Tibial nerve (tissue), 4 donors: ENCODE measurements around the gene NME5. TPM values are rescaled to one million over a fixed set of nuclear protein-coding genes. Genes with fewer than 3 reads are reported as not detected.

Experiments used
- DNase-seq, 2 donors: peaks; one replicate each; pipeline ENCODE4 v3.0.0-alpha.2; 2019; ENCODE audit warnings: low spot score in 2 of 2
- H3K27ac ChIP-seq, 4 donors: fragments of 200-600 bp; sonication (generic) in 3 of 4; one replicate each; pipeline ENCODE4 v1.5.1; 2017 to 2019; ENCODE audit warnings: mild to moderate bottlenecking in 1 of 4
- H3K27me3 ChIP-seq, 2 donors: fragments of 200-600 bp; sonication (generic) in 1 of 2; one replicate each; pipeline versions ENCODE4 v1.5.1 to v1.6.0; 2017 to 2019
- H3K36me3 ChIP-seq, 3 donors: fragments of 200-600 bp; sonication (generic); one replicate each; pipeline ENCODE4 v1.5.1; 2018 to 2019
- H3K4me1 ChIP-seq, 4 donors: fragments of 200-600 bp; sonication (generic) in 3 of 4; one replicate each; pipeline ENCODE4 v1.5.1; 2017 to 2019
- H3K4me3 ChIP-seq, 4 donors: fragments of 200-600 bp; sonication (generic) in 3 of 4; one replicate each; pipeline ENCODE4 v1.5.1; 2017 to 2019; ENCODE audit warnings: mild to moderate bottlenecking in 1 of 4, moderate library complexity in 1 of 4
- H3K9me3 ChIP-seq, 4 donors: fragments of 200-600 bp; sonication (generic) in 3 of 4; one replicate each; pipeline ENCODE4 v1.5.1; 2017 to 2019
- EP300 ChIP-seq, 2 donors: sonication (generic); formaldehyde crosslinking; IDR thresholded peaks; one replicate each; pipeline ENCODE4 v1.6.1; 2017; ENCODE audit warnings: antibody characterized with exemption in 2 of 2, mild to moderate bottlenecking in 1 of 2
- POLR2A ChIP-seq, 2 donors: fragments of 450-650 bp; IDR thresholded peaks; one replicate each; pipeline ENCODE4 v1.6.1; 2017; ENCODE audit warnings: antibody characterized with exemption in 2 of 2, mild to moderate bottlenecking in 2 of 2, moderate library complexity in 2 of 2
- whole genome bisulfite sequencing, 2 donors: methylation state at CpG; one replicate each; pipeline ENCODE4 v1.1.5; 2018; 5-methylcytosine and 5-hydroxymethylcytosine counted together
- total RNA-seq, 4 donors: library from RNA; depleted of rRNA; stranded (reverse); fragments of >200 nt; gene quantifications; one replicate each; pipeline ENCODE4 v1.1.0, GENCODE V29; 2016
- TF ChIP-seq, protein P1 (sequence below), 5 experiments: fragments of 200-600 bp in 3 of 5; fragments of 450-650 bp in 2 of 5; sonication (generic) in 3 of 5; IDR thresholded peaks; one replicate each; pipeline ENCODE4 v1.5.1; 2016 to 2019; ENCODE audit warnings: antibody characterized with exemption in 5 of 5, mild to moderate bottlenecking in 3 of 5, moderate library complexity in 2 of 5

Gene NME5
- total RNA-seq, 4 donors from 2014 or later, result 1.7 to 5.0 (median 2.7) TPM; not detected in 1

DNA sequence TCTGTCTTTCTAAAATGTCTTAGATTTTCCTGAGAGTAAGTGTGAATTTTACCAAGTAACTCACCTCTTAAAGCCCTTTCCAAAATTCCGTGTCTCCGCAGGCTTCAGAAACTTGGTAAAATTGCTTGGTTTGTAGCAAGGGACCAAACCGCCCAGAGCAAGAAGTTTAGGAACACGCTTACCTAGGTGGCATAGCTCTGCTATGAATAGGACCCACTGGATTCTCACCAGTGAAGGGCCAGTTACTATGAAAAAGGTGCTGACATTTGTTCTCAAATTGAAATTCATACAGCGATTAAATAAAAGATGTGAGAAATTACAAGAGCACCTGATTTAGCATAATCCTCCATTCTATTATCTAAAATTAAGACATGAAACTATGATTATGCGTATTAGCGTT lies 6.7 kb downstream of the NME5 start:
- Histone ChIP-seq H3K27me3 (no peaks in the 10 kb centered on the region), H3K27ac (no peak overlapping the region), H3K36me3 (no peaks in the 10 kb centered on the region), H3K9me3 (no peaks in the 10 kb centered on the region), H3K4me1 (peaks cover 0 to 7% (median 0%) of the 10 kb centered on the region in 4 donors), H3K4me3 (no peak overlapping the region)
- 91 to 92% methylated on average over 7 of the region's 7 CpGs for WGBS, 2 donors
- TF ChIP-seq POLR2A (IDR thresholded peaks at IDR 0.05) (no peak), EP300 (IDR thresholded peaks at IDR 0.05) (no peak)
- TF ChIP-seq, protein P1, sequence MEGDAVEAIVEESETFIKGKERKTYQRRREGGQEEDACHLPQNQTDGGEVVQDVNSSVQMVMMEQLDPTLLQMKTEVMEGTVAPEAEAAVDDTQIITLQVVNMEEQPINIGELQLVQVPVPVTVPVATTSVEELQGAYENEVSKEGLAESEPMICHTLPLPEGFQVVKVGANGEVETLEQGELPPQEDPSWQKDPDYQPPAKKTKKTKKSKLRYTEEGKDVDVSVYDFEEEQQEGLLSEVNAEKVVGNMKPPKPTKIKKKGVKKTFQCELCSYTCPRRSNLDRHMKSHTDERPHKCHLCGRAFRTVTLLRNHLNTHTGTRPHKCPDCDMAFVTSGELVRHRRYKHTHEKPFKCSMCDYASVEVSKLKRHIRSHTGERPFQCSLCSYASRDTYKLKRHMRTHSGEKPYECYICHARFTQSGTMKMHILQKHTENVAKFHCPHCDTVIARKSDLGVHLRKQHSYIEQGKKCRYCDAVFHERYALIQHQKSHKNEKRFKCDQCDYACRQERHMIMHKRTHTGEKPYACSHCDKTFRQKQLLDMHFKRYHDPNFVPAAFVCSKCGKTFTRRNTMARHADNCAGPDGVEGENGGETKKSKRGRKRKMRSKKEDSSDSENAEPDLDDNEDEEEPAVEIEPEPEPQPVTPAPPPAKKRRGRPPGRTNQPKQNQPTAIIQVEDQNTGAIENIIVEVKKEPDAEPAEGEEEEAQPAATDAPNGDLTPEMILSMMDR (IDR thresholded peaks at IDR 0.05), result no peak
- DNase-seq, result no peak

DNA sequence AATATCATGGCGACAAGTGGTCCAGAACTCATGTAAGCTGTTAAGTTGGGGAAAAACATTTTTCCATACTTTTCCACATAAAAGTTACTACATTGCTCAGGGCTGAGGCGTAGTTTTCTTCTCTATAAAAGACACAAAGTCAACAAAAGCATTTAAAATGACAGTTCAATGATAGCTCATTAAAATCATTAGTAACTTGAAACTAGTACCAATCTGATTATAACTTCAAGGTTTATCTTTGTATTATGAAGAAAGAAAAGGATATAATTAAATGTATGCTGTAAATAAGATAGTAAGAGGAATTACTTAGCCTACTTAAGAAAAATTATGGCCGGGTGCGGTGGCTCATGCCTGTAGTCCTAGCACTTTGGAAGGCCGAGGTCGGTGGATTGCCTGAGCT lies 9.9 kb downstream of the NME5 start:
- Histone ChIP-seq H3K4me3 (no peak overlapping the region), H3K36me3 (no peaks in the 10 kb centered on the region), H3K27ac (no peak overlapping the region), H3K9me3 (no peaks in the 10 kb centered on the region), H3K4me1 (peaks cover 0 to 7% (median 0%) of the 10 kb centered on the region in 4 donors), H3K27me3 (no peaks in the 10 kb centered on the region)
- WGBS, 2 donors, result 88 to 91% methylated on average over 6 of the region's 6 CpGs
- no peak for TF ChIP-seq EP300 (IDR thresholded peaks at IDR 0.05)
- TF ChIP-seq, protein P1 (IDR thresholded peaks at IDR 0.05), result no peak
- TF ChIP-seq POLR2A (IDR thresholded peaks at IDR 0.05), result no peak
- no peak for DNase-seq

DNA sequence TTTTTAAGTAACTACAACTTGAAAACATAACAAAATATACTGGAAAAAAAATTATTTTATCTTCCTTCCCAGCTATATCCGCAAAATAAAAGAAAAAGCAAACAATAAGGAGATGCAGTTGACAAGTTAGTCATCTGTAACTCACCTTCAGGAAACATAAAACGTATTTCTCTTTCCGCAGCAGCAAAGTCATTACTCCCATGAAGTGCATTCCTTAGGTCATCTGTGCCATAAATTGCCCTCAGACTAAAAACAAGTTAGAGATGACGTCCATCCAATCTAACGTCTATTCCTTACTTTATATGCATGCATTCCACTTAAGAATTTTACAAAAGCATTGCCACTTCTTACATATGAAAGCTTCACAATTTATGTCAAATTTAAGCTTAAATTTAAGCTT lies 10.9 kb downstream of the NME5 start:
- H3K4me3 ChIP-seq, result no peak overlapping the region
- H3K9me3 ChIP-seq, result no peaks in the 10 kb centered on the region
- TF ChIP-seq POLR2A (IDR thresholded peaks at IDR 0.05), result no peak
- TF ChIP-seq, protein P1 (IDR thresholded peaks at IDR 0.05), result no peak
- no peak for TF ChIP-seq EP300 (IDR thresholded peaks at IDR 0.05)
- H3K27ac ChIP-seq, result no peak overlapping the region
- DNase-seq, result no peak
- H3K36me3 ChIP-seq, result no peaks in the 10 kb centered on the region
- peaks cover 0 to 7% (median 0%) of the 10 kb centered on the region in 4 donors for H3K4me1 ChIP-seq
- no peaks in the 10 kb centered on the region for H3K27me3 ChIP-seq
- 40 to 48% methylated on average over 5 of the region's 5 CpGs for WGBS, 2 donors

DNA sequence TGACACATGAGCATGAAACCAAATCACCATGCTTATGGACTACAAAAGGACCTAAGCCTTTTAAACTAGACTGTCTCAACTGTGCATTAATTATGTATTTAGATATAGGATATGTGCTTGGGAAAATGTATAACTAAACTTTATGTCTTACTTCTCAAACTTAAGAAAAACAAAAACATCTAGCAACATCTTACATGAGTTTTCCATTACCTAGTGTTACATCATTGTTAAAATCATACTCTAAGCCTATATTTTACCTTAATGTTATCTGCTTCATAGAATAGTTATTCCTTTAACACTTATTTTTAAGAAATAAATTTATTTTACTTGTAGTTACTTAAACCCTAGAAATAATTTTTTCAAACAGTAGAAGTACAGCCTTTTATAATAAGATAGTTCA lies 24.0 kb downstream of the NME5 start:
- DNase-seq, result no peak
- Histone ChIP-seq H3K27ac (no peak overlapping the region), H3K36me3 (no peaks in the 10 kb centered on the region), H3K9me3 (no peaks in the 10 kb centered on the region), H3K27me3 (peaks cover 0 to 4% of the 10 kb centered on the region in 2 donors), H3K4me3 (no peak overlapping the region), H3K4me1 (no peaks in the 10 kb centered on the region)
- TF ChIP-seq EP300 (IDR thresholded peaks at IDR 0.05) (no peak), POLR2A (IDR thresholded peaks at IDR 0.05) (no peak)
- TF ChIP-seq, protein P1 (IDR thresholded peaks at IDR 0.05), result no peak

DNA sequence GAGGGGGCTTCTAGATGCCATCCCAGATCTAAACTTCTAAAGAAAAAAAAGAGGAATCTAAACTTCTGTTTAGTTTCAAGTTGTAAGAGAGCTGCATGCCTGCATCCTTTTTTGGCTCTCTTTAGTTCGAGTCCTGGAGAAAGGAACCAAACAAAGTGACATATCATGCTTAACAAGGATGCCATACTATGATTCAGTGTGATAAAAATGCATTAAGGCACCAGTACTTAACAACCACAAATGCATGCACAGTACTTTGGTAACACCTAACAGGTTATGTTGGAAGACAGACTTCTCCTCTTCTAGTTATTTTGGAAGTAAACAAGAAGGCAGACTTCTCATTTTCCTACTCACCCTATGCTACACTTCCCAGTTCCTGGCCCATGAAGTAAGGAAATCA lies 27.3 kb downstream of the NME5 start:
- no peaks in the 10 kb centered on the region for H3K4me1 ChIP-seq
- 58 to 62% methylated on average over 1 of the region's 1 CpG for WGBS, 2 donors
- H3K4me3 ChIP-seq, result no peak overlapping the region
- no peaks in the 10 kb centered on the region for H3K36me3 ChIP-seq
- no peak for DNase-seq
- no peak overlapping the region for H3K27ac ChIP-seq
- TF ChIP-seq POLR2A (IDR thresholded peaks at IDR 0.05) (no peak), EP300 (IDR thresholded peaks at IDR 0.05) (no peak)
- TF ChIP-seq, protein P1 (IDR thresholded peaks at IDR 0.05), result no peak
- peaks cover 0 to 4% of the 10 kb centered on the region in 2 donors for H3K27me3 ChIP-seq
- H3K9me3 ChIP-seq, result no peaks in the 10 kb centered on the region
